ENCODE results near the gene MYT1.
A peak's percentile ranks its signal among the peaks of the same experiment; 100 is the strongest.

Gene MYT1

GRCh38 chr20:64196309-64196708, 32.1 kb downstream of the MYT1 start:
- DNase-seq: no peak

DNA sequence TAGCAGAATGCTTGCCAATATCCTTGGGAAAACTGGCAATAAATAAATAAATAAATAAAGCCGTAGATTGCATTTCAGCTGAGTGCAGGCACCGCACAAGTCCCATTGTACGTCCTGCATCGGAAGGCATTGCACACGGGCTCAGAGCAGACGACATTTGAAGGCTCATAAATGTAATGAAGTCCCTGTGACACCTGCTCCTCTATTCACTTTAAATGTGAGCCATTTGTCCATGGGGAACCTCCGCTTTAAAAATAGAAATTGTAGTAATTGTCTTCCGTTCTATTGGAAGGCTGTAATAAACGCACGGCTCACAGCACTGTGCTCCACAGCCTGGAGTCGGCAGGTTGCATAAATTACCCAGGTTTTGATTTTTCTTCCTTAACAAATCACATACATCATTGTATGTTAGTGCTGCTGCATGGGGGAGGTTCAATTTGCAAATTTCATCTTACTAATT, 32.6 kb downstream of the MYT1 start:
- DNase-seq: peak; percentile 63

GRCh38 chr20:64198347-64198746, 34.1 kb downstream of the MYT1 start:
- no peak for DNase-seq

DNA sequence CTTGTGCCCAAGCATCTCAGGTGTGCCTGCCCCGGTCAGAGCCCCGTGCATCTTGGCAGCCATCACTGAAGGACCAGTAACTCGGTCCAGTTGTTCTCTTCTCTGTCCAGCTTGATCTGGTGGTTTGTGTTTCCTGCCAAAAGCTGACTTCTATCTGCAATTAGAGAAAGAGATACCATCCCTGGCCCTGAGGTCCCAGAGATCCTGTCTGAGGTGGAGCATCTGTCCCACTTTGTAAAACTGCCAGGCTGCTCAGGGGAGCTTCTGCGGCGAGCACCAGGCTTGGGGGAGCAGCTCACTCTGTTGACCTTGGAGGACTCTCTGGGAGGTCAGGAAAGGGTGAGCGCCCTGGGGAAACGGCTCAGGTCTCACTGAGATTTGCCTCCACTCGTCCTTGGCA, 35.1 kb downstream of the MYT1 start:
- DNase-seq: no peak

- DNase-seq: no peak
Observed at GRCh38 chr20:64200740-64201139, 36.5 kb downstream of the MYT1 start.

GRCh38 chr20:64201653-64202052, 37.4 kb downstream of the MYT1 start:
- no peak for DNase-seq

DNA sequence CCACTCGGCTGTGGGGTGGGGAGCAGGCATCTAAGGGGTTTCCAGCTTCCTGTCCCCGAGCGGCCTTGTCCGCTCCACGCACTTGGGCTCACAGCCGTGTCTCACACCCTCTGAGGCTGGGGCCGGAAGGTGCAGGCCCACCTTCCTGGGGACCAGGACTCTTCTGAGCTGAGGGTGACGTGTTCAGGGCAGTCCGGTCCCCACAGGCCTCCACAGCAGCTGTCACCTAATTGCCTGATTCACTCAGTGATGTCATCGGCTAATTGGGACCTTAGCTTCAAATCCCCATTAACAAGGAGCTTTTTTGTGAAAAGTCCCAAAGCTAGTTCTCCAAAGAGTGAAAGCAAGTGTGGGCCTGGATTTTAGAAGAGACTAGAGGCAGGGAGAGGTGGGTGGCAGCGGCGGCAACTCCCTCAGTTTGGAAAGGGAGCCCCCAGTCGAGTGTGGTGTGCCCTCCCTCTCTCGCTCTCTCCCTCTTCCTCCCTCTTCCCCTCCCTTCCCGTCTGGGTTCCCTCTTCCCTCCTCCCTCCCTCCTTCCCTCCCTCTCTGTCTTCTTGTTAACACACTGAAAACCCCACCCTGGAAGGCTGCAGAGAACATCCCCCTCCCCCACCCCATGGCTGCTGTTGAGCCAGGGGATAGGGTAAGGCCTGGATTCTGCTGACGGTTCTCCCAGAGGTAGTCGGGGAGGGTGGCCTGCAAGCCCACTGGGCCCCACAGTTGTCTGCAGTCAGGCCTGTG, 39.0 kb downstream of the MYT1 start:
- DNase-seq: no peak

DNA sequence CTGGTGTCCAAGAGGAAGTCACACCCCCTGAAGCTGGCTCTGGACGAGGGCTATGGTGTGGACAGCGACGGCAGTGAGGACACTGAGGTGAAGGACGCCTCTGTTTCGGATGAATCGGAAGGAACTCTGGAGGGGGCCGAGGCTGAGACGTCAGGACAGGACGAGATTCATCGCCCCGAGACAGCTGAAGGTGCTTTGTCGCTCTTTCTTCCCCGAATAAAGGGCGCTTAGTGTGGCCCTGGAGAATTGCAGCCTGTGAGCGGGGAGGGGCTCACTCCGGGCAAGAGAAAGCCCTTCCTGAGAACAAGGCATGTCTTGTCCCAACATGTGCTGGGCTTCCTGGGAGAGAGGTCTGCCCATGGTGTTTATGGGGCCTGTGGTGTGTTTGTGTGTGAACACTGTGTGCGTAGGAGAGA, 41.4 kb downstream of the MYT1 start:
- no peak for DNase-seq

GRCh38 chr20:64206614-64207013, 42.4 kb downstream of the MYT1 start:
- DNase-seq: no peak

DNA sequence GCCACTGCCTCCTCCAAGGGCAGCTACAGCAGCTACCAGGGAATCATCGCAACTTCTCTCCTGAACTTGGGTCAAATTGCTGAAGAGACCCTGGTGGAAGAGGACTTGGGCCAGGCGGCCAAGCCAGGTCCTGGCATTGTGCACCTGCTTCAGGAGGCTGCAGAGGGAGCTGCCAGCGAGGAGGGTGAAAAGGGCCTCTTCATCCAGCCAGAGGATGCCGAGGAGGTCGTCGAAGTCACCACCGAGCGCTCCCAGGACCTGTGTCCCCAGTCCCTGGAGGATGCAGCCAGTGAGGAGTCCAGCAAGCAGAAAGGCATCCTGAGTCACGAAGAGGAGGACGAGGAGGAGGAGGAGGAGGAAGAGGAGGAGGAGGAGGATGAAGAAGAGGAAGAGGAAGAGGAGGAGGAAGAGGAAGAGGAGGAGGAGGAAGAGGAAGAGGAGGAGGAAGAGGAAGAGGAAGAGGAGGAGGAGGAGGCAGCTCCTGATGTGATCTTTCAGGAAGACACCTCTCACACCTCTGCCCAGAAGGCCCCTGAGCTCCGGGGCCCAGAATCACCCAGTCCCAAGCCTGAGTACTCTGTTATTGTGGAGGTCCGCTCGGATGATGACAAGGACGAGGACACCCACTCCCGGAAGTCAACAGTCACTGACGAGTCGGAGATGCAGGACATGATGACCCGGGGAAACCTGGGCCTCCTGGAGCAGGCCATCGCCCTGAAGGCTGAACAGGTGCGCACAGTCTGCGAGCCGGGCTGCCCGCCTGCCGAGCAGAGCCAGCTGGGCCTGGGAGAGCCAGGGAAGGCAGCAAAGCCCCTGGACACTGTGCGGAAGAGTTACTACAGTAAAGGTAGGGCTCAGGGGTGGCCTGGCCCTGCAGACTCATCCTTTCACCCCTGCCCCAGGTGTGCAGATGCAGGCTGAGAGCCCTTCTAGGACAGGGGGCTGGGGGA, 43.7 kb downstream of the MYT1 start:
- DNase-seq: no peak

GRCh38 chr20:64209148-64209547, 44.9 kb downstream of the MYT1 start:
- no peak for DNase-seq

DNA sequence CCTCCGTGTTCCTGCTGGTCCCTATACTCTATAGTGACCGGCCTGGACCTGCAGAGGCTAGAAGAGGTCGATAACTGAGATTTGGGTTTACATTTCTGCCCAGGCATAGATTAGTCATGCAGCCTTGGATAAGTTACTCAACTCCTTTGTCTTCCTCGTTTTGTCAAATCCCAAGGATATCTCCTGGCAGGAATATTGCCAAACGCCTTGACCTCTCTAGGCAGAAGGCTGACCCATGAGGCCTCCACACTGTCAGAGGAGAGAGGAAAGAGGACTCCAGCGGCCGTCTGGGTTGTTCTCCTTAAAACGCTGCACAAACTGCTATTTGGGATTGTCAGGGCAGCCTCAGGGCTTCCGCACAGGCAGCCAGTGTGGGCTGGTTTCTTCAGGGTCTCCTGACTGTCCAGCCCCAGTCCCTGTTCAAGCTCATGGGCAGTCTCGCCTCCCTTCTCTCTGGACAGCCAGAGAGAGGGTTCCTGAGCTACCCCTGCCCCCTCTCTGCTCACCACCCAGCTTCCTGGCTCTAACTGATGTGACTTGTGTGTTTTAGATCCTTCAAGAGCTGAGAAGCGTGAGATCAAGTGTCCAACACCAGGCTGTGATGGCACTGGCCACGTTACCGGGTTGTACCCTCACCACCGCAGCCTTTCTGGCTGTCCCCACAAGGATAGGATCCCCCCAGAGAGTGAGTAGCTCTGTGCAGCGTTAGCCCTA, 46.6 kb downstream of the MYT1 start:
- DNase-seq: no peak

GRCh38 chr20:64211874-64212658, 47.8 kb downstream of the MYT1 start:
- DNase-seq: no peak

- DNase-seq: no peak
Observed at GRCh38 chr20:64212755-64213154, 48.5 kb downstream of the MYT1 start.

GRCh38 chr20:64214113-64214512, 49.9 kb downstream of the MYT1 start:
- DNase-seq: no peak

DNA sequence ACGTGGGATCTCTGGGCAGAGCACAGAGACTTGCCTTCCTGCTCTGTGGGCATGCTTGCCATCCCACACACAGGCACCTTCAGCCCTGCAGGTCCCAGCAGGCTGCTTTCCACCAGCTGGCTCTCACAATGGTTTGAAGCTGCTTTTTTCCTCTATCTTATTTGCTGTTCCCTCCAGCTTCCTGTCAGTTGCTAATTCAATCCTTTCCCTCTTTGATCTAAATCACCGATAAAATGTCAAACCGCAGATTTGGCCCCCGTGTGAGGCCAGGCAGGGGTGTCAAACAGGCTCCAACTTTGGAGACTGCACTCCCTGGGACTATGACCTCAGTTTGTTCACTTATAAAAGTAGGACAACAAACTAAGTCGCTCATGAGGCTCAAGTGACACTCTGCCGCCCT, 50.7 kb downstream of the MYT1 start:
- no peak for DNase-seq

DNA sequence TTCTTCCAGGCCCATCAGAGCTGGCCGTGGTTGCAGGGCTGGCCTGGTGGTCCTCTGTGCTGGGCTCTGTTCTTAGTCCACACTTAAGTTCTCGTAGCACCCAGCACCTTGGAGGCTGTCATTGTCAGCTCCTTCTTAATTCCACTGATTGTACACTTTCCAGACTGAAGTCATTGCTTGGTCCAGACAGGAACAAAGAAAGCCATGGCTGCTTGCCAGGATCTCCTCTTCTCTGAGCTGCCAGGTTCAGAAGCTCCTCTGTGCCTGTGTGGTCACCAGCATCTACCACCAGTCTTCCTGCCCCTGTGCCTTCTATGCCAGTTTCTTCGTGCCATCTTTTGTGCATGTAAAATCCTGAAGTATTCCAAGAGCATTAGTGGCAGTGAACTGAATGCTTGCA, 51.8 kb downstream of the MYT1 start:
- DNase-seq: no peak

DNA sequence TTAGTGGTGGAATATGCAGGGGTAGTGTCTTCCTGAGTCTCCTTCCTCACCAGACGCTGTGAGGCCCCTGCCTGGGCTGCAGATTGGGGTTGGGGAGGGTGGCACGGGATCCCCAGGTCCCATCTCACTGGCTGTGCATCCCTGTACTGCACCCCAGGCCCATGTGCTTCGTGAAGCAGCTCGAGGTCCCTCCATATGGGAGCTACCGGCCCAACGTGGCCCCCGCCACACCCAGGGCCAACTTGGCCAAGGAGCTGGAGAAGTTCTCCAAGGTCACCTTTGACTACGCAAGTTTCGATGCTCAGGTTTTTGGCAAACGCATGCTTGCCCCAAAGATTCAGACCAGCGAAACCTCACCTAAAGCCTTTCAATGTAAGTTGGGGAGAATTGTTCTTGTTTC, 52.7 kb downstream of the MYT1 start:
- no peak for DNase-seq

GRCh38 chr20:64217539-64218221, 53.4 kb downstream of the MYT1 start:
- DNase-seq: no peak

DNA sequence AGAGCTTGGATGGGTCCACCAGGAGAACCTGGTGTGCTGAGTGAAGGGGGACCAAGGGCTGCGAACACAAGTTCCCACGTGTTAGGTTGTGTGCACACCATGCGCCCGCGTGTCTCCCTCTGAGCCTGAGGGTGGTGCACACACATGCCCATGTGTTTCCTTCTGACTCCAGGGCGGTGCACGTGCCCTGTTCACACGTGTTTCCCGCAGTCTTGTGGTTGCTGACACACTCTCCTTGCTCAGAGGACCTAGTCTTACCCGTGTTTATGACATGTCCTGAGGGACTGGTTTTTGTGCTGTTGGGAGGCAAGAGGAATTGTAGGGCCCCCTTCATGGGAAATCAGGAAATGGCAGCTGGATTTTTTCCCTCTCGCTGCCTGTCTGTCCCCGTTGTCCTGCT, 55.0 kb downstream of the MYT1 start:
- DNase-seq: no peak

GRCh38 chr20:64219730-64220129, 55.5 kb downstream of the MYT1 start:
- no peak for DNase-seq

- DNase-seq: no peak
Observed at GRCh38 chr20:64220420-64220819, 56.2 kb downstream of the MYT1 start.

Data from NCI-H1092 treated with DMSO at 0.1 percent for 48 hours (cell line).